AG10803 (cell line): Measurements from ENCODE around the gene CDH24.

ENCODE experiments used
- DNase-seq: peaks from one replicate; pipeline ENCODE4 v3.0.0; 2010; ENCODE audit warnings: low read depth
- H3K4me3 ChIP-seq: 2 replicates; pipeline ENCODE4 v1.5.1; 2011; ENCODE audit warnings: mild to moderate bottlenecking, low read length, control low read depth
- TF ChIP-seq, protein P1 (sequence below): conservative IDR thresholded peaks from 2 replicates; pipeline ENCODE4 v1.5.1; 2011; ENCODE audit warnings: mild to moderate bottlenecking, low read length, control low read depth, inconsistent platforms

Gene CDH24

DNA sequence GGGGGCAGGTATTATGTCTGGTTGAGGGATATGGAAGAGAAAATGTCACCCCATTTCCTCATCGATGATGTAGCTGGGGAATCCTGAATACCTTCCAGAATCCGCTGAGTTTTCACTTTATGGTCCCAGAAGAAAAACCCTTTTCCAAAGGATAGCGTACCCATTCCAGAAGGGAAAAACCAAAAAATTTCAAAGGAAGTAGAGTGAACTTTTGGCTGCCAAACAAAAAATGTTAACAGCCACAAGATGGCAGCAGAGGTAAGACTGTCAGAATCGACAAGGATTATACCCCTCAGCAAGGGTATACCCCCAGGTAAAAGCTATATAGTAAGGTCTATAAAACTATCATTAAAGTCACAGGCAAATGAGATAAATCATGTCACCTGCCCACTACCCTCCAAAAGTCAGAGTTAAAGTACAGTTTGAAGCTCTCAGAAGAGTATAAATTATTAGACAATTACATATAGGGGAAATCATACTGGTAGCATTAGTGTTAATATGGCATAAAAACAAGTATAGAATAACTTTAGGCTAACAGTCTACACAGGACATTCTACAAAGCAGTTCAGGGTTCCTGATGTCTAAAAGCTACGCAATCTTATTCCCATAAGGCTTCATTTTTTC is 19.6 kb upstream of the CDH24 start:
- no peak for DNase-seq

DNA sequence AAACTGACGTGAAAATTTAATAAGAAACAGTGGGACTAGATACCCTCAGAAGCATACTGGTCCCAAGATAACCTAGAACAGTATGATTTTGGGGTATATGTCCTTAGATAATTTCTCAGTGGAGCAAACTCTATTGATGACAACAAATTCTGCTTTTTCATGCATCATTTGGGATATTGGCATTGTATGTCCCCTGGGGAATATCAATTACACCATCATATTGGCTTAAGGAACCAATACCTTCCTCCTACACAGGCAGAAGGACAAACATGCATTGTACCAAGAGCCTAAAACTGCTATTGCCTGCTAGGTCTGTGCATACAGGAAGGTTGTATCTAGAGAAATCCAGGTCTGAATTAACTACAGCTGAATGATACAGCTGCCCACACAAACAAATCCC is 17.6 kb upstream of the CDH24 start:
- H3K4me3 ChIP-seq: no peak overlapping the region
- no peak for DNase-seq
- TF ChIP-seq, protein P1, sequence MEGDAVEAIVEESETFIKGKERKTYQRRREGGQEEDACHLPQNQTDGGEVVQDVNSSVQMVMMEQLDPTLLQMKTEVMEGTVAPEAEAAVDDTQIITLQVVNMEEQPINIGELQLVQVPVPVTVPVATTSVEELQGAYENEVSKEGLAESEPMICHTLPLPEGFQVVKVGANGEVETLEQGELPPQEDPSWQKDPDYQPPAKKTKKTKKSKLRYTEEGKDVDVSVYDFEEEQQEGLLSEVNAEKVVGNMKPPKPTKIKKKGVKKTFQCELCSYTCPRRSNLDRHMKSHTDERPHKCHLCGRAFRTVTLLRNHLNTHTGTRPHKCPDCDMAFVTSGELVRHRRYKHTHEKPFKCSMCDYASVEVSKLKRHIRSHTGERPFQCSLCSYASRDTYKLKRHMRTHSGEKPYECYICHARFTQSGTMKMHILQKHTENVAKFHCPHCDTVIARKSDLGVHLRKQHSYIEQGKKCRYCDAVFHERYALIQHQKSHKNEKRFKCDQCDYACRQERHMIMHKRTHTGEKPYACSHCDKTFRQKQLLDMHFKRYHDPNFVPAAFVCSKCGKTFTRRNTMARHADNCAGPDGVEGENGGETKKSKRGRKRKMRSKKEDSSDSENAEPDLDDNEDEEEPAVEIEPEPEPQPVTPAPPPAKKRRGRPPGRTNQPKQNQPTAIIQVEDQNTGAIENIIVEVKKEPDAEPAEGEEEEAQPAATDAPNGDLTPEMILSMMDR: no peak

More for the DNA sequence above, 19.6 kb upstream of the CDH24 start:
- H3K4me3 ChIP-seq: no peak overlapping the region
- TF ChIP-seq, protein P1: peak; percentile 73

DNA sequence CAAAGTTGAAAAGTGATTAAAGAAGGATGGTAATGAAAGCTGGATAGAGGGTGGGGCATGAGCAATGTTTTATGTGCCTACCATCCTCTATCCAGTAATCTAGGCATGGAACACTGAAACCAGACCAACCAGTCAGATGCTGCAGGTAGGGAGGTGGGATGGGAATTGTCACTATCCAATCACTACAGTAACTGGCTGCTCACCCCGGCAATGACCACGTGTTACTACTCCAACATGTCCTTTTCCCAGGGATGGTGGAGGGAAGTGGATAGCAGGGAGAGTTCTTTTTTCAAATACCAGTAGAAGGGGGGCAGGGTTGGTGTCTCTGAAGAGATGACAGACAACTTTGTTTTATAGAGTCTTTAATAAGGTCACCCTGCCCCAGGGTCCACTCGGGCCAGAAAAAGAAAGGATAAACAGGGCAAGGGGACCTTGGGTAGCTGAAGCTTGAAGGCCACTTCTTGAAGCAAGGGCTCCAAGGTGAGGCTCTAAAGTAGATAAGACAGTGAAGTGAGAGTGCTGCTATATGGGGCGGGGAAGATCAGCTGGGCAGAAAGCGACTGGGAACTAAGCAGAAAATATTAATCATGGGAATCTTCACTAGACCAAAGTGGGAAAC is 14.7 kb upstream of the CDH24 start:
- no peak for DNase-seq
- peak overlapping the region; percentile 92 for H3K4me3 ChIP-seq
- TF ChIP-seq, protein P1: no peak

DNA sequence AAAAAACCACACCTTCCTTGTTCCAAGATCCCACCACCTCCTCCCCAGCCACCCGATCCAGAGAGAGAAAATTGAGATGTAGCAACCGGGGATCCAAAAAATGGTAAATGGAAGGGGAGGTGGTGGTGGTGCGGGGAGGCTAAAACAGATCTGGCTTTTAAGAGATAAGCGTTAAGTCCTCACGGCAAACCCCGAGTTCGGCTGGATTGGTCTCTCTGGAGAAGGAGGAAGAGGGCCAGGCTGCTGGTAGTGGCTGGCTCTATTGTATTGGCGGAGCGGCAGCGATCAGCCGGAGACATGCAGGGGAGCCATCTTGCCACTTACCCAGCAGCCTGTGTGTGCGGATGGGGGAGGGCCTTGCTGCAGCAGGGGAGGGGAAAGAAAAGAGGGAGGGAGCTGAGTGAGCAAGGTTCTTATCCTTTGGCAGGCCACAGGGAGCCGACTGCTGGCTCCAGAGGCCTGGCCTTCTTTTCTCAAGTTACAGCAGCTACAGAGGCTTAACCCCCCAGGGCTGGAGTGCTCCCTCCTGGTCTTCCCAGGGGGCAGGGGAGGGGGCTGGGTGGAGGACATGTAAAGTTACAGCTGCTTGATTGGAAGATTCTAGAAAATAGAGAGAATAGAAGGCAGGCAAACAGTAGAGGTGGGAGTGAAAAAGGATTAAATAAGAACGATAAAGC is 14.1 kb upstream of the CDH24 start:
- TF ChIP-seq, protein P1: no peak
- H3K4me3 ChIP-seq: peak overlapping the region; percentile 92
- peak; percentile 93 for DNase-seq

DNA sequence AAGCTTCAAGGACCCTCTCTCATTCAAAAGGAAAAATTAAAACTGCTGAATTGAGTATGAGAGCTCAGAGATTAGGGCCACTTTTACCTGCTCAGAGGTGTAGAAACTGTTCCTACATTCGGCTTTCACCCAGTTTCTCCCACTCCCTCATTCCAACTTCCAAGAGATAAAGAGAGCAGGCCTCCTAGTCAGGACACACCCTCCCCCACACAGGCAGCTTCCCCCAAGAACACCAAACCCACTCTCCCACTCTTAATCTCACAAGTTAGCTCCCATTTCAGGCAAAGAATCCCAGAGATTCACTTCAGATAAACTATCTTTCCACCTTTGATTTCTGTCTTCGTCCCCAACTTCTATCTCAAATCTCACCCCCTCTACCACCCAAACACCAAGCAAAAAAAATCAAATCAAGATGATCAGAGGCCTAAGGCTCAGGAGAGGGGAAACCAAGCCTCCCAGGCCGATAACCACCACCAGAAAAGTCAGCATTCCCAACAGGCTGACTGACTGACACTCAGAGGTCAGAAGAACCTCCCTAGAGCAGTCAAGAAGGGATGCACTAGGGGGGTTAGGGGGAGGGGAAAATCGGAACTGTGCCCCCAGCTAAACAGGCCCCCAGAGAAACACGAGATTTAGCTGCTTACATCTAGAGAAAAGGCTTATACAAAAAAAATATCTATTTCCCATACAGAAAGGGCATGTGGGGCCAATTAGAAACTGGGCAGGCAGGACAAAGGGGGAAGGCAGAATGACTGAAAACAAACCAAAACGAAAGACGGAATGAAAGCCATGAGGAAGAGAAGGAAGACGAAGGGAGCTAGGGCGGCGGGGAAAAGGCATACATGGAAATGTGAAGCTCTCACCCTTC is 13.2 kb upstream of the CDH24 start:
- H3K4me3 ChIP-seq: peak overlapping the region; percentile 92

DNA sequence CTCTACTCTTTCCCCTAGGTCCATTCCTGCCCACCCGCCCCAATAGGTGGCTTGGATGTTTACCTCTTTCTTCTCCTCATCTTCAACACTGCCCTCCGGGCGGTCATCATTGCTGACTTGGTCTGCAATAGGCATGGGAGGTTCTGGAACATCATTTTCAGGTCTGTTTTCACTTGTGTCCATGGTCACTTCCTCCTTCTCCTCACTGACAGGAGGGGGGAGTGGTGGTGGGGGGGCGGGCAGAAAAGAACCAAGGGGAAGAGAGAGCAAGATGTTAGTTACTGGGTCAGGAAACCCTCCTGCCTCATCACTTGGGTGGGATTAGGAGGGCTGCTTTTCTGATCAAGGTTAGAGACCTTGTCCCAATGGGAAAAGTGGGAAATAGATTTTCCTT is 12.1 kb upstream of the CDH24 start:
- TF ChIP-seq, protein P1: no peak
- DNase-seq: no peak
- H3K4me3 ChIP-seq: no peak overlapping the region

More for the DNA sequence above, 13.2 kb upstream of the CDH24 start:
- TF ChIP-seq, protein P1: no peak
- DNase-seq: no peak
